HT-29 (cell line): ENCODE results near the gene TMEM86A. TPM values are rescaled to one million over a fixed set of nuclear protein-coding genes. Genes with fewer than 3 reads are reported as not detected.

Source experiments
- total RNA-seq: library from RNA; depleted of rRNA; stranded (reverse); fragments of >200 nt; shearing (Covaris generic); gene quantifications from 2 replicates; pipeline ENCODE4 v1.2.3, GENCODE V29; 2014; rRNA removed

The TMEM86A gene
- total RNA-seq, 1 experiment from 2014 or later: 3.1 TPM

Other genes with a start within 250 kb of the TMEM86A start
- gene LDHAL6A, start 242.9 kb upstream of the TMEM86A start, total RNA-seq: not detected in 2 replicates
- gene TSG101, start 171.8 kb upstream of the TMEM86A start, total RNA-seq: 73.0 and 80.0 TPM in 2 replicates
- 10.5 and 11.3 TPM in 2 replicates for gene UEVLD, start 110.0 kb upstream of the TMEM86A start, total RNA-seq
- gene MISFA, start 99.0 kb upstream of the TMEM86A start, total RNA-seq: 0.76 and 1.0 TPM in 2 replicates
- gene SPTY2D1, start 64.4 kb upstream of the TMEM86A start, total RNA-seq: 25.4 and 25.5 TPM in 2 replicates
- gene IGSF22, start 27.4 kb downstream of the TMEM86A start, total RNA-seq: 0.03 and 1.8 TPM in 2 replicates
- gene PTPN5, start 93.0 kb downstream of the TMEM86A start, total RNA-seq: not detected in 2 replicates
- gene MRGPRX1, start 240.6 kb downstream of the TMEM86A start, total RNA-seq: not detected in 2 replicates